ENCODE data around the gene SH3TC1.

SH3TC1 gene

DNA sequence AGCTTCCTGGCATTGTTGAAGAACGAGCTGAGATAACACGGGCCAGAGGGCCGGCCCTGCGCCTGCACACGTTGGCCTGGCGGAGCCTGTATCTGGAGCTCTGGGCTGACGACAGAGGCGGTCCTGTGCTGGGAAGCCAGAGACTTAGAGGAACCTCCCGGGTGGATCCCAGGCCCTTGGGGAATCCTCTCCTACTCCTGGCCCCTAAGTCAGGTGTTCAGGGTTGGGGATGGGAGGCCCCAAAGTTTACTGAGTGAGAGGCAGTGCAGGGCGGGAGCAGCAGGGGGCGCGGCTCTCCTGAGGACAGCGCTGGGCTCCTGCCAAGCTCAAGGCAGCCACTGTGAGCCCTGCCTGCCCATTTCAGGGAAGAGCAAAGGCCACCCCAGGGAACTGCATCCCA lies 68.0 kb downstream of the SH3TC1 start:
- Histone ChIP-seq H3K9ac (ENCODE audit: low read length) (no peak overlapping the region), H3K79me2 (ENCODE audit: insufficient read depth, low read length) (no peaks in the 10 kb centered on the region), H3K27ac (ENCODE audit: low read depth, low read length) (no peak overlapping the region), H3K4me2 (ENCODE audit: low read depth, low read length, poor library complexity, severe bottlenecking) (no peak overlapping the region), H4K20me1 (ENCODE audit: low read depth, low read length) (no peaks in the 10 kb centered on the region), H3K9me2 (replicated peaks; ENCODE audit: insufficient read depth, low read length) (no peaks in the 10 kb centered on the region), H3K36me3 (ENCODE audit: low read length) (no peaks in the 10 kb centered on the region), H2AFZ (ENCODE audit: low read depth, low read length, severe bottlenecking) (no peak overlapping the region), H3F3A (ENCODE audit: insufficient read depth) (no peaks in the 10 kb centered on the region), H3K9me3 (ENCODE audit: insufficient read depth, low read length) (no peaks in the 10 kb centered on the region), H3K4me3 (ENCODE audit: insufficient read depth, low read length, poor library complexity, severe bottlenecking) (no peak overlapping the region), H3K27me3 (ENCODE audit: low read length) (no peaks in the 10 kb centered on the region)
- no peak for TF ChIP-seq EZH2phosphoT487 (conservative IDR thresholded peaks at IDR 0.05; ENCODE audit: low read length)
- TF ChIP-seq, protein P1, sequence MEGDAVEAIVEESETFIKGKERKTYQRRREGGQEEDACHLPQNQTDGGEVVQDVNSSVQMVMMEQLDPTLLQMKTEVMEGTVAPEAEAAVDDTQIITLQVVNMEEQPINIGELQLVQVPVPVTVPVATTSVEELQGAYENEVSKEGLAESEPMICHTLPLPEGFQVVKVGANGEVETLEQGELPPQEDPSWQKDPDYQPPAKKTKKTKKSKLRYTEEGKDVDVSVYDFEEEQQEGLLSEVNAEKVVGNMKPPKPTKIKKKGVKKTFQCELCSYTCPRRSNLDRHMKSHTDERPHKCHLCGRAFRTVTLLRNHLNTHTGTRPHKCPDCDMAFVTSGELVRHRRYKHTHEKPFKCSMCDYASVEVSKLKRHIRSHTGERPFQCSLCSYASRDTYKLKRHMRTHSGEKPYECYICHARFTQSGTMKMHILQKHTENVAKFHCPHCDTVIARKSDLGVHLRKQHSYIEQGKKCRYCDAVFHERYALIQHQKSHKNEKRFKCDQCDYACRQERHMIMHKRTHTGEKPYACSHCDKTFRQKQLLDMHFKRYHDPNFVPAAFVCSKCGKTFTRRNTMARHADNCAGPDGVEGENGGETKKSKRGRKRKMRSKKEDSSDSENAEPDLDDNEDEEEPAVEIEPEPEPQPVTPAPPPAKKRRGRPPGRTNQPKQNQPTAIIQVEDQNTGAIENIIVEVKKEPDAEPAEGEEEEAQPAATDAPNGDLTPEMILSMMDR (IDR thresholded peaks at IDR 0.05; ENCODE audit: insufficient read depth, low read length, poor library complexity, severe bottlenecking), result peak; percentile 35

DNA sequence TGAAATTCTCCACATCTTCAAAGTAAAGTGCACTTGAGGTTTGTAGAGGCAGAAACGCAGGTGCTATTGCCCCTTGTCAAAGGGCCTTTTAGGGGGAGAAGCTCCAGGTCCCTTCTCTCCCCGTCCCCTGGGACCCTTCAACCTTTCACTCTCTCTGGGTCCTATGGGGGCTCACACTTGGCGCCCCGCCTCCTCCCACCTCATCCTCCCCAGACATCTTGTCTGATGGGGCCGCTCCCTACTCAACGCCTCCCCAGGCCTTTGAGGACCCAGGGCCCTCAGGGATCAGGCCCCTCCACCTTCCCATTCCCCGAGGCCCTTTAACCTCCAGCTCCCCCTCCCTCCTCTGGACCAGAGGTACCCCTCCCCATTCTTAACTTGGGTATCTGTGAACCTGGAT lies 69.1 kb downstream of the SH3TC1 start:
- no peaks in the 10 kb centered on the region for H3F3A ChIP-seq (ENCODE audit: insufficient read depth)
- H3K79me2 ChIP-seq (ENCODE audit: insufficient read depth, low read length), result no peaks in the 10 kb centered on the region
- no peaks in the 10 kb centered on the region for H4K20me1 ChIP-seq (ENCODE audit: low read depth, low read length)
- no peak overlapping the region for H2AFZ ChIP-seq (ENCODE audit: low read depth, low read length, severe bottlenecking)
- no peak overlapping the region for H3K4me2 ChIP-seq (ENCODE audit: low read depth, low read length, poor library complexity, severe bottlenecking)
- TF ChIP-seq, protein P1 (IDR thresholded peaks at IDR 0.05; ENCODE audit: insufficient read depth, low read length, poor library complexity, severe bottlenecking), result no peak
- no peak for TF ChIP-seq EZH2phosphoT487 (conservative IDR thresholded peaks at IDR 0.05; ENCODE audit: low read length)
- H3K9me2 ChIP-seq (replicated peaks; ENCODE audit: insufficient read depth, low read length), result no peaks in the 10 kb centered on the region
- no peak overlapping the region for H3K27ac ChIP-seq (ENCODE audit: low read depth, low read length)
- no peak overlapping the region for H3K4me3 ChIP-seq (ENCODE audit: insufficient read depth, low read length, poor library complexity, severe bottlenecking)
- H3K27me3 ChIP-seq (ENCODE audit: low read length), result no peaks in the 10 kb centered on the region
- no peaks in the 10 kb centered on the region for H3K9me3 ChIP-seq (ENCODE audit: insufficient read depth, low read length)
- no peaks in the 10 kb centered on the region for H3K36me3 ChIP-seq (ENCODE audit: low read length)
- H3K9ac ChIP-seq (ENCODE audit: low read length), result no peak overlapping the region

DNA sequence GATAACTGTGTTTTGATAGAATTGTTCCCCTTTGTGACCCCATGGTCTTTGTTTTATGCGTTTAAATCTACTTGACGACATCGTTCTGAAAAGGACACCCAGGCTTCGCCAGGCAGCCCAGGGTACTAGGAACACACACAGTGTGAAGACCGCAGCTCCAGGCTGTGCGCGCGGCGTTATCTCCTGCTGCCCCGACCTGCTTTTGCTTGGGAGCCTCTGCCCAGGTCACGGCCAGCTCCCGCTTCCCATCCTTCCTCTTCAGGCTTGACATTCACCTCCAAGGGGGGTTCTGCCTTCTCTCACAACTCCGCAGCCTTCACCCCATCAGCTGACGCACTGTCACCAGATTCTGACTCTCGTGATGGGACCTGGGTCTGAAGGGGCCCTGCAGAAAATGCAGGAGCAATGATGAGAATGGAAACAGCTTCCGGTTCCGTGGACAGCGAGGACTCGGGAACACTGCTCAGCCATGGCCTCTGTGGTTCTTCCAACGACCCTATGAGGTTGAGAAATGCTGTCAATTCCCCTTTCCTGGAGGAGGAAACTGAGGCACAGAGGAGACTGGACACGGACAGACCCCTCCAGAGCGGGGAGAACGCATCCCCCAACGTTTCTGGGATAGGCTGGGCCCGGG lies 69.9 kb downstream of the SH3TC1 start:
- H3K9me2 ChIP-seq (replicated peaks; ENCODE audit: insufficient read depth, low read length), result no peaks in the 10 kb centered on the region
- no peak overlapping the region for H3K4me3 ChIP-seq (ENCODE audit: insufficient read depth, low read length, poor library complexity, severe bottlenecking)
- H3K9ac ChIP-seq (ENCODE audit: low read length), result no peak overlapping the region
- no peaks in the 10 kb centered on the region for H3F3A ChIP-seq (ENCODE audit: insufficient read depth)
- H4K20me1 ChIP-seq (ENCODE audit: low read depth, low read length), result no peaks in the 10 kb centered on the region
- H3K36me3 ChIP-seq (ENCODE audit: low read length), result no peaks in the 10 kb centered on the region
- H3K4me2 ChIP-seq (ENCODE audit: low read depth, low read length, poor library complexity, severe bottlenecking), result no peak overlapping the region
- no peak for TF ChIP-seq EZH2phosphoT487 (conservative IDR thresholded peaks at IDR 0.05; ENCODE audit: low read length)
- TF ChIP-seq, protein P1 (IDR thresholded peaks at IDR 0.05; ENCODE audit: insufficient read depth, low read length, poor library complexity, severe bottlenecking), result no peak
- no peaks in the 10 kb centered on the region for H3K27me3 ChIP-seq (ENCODE audit: low read length)
- H2AFZ ChIP-seq (ENCODE audit: low read depth, low read length, severe bottlenecking), result no peak overlapping the region
- H3K27ac ChIP-seq (ENCODE audit: low read depth, low read length), result no peak overlapping the region
- no peaks in the 10 kb centered on the region for H3K9me3 ChIP-seq (ENCODE audit: insufficient read depth, low read length)
- H3K79me2 ChIP-seq (ENCODE audit: insufficient read depth, low read length), result no peaks in the 10 kb centered on the region

Data from SU-DHL-6 (cell line).